Ovary (tissue), 3 donors: ENCODE measurements around the gene F8.
"Not testable (repeated sequence)": the region's sequence is repeated elsewhere in the genome, so short reads cannot be mapped to it uniquely, and the experiment has no call there.

Source experiments
- EP300 ChIP-seq: sonication (generic); formaldehyde crosslinking; IDR thresholded peaks from one replicate; pipeline ENCODE4 v1.6.1; 2017; ENCODE audit warnings: antibody characterized with exemption
- POLR2A ChIP-seq: fragments of 450-650 bp; IDR thresholded peaks from one replicate; pipeline ENCODE4 v1.6.1; 2017; ENCODE audit warnings: antibody characterized with exemption, mild to moderate bottlenecking, moderate library complexity
- TF ChIP-seq, protein P1 (sequence below), 3 donors: fragments of 450-650 bp in 2 of 3; fragments of 200-600 bp in 1 of 3; IDR thresholded peaks; one replicate each; pipeline versions ENCODE4 v1.5.1 to v1.8.0; 2016 to 2022; ENCODE audit warnings: antibody characterized with exemption in 3 of 3, mild to moderate bottlenecking in 1 of 3
- donor health status: DM: no; HTN: no; CAD: no.

DNA sequence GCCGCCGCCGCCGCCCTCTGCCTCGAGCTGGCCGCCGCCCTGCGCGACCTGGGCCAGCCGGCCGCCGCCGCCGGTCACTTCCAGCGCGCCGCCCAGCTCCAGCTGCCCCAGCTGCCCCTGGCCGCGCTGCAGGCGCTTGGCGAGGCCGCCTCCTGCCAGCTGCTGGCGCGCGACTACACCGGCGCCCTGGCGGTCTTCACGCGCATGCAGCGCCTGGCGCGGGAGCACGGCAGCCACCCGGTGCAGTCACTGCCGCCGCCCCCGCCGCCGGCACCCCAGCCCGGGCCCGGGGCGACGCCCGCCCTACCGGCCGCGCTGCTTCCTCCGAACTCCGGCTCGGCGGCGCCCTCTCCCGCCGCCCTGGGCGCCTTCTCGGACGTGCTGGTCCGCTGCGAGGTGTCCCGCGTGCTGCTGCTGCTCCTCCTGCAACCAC lies 135.7 kb downstream of the F8 start:
- not testable (repeated sequence) for TF ChIP-seq POLR2A, EP300
- TF ChIP-seq, protein P1, sequence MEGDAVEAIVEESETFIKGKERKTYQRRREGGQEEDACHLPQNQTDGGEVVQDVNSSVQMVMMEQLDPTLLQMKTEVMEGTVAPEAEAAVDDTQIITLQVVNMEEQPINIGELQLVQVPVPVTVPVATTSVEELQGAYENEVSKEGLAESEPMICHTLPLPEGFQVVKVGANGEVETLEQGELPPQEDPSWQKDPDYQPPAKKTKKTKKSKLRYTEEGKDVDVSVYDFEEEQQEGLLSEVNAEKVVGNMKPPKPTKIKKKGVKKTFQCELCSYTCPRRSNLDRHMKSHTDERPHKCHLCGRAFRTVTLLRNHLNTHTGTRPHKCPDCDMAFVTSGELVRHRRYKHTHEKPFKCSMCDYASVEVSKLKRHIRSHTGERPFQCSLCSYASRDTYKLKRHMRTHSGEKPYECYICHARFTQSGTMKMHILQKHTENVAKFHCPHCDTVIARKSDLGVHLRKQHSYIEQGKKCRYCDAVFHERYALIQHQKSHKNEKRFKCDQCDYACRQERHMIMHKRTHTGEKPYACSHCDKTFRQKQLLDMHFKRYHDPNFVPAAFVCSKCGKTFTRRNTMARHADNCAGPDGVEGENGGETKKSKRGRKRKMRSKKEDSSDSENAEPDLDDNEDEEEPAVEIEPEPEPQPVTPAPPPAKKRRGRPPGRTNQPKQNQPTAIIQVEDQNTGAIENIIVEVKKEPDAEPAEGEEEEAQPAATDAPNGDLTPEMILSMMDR (IDR thresholded peaks at IDR 0.05), result not testable (repeated sequence)
